ENCODE data around the gene FANCC.

- TF ChIP-seq CTCF (IDR thresholded peaks at IDR 0.05) (no peak), POLR2A (IDR thresholded peaks at IDR 0.05) (no peak)
Measured at GRCh38 chr9:95107001-95107749, 210.3 kb downstream of the FANCC start.
